ENCODE data around the gene PLOD1. TPM values are rescaled to one million over a fixed set of nuclear protein-coding genes. Genes with fewer than 3 reads are reported as not detected.
"Not testable (repeated sequence)": the region's sequence is repeated elsewhere in the genome, so short reads cannot be mapped to it uniquely, and the experiment has no call there.

The PLOD1 gene
- total RNA-seq, 1 experiment from 2014 or later = 156 TPM

DNA sequence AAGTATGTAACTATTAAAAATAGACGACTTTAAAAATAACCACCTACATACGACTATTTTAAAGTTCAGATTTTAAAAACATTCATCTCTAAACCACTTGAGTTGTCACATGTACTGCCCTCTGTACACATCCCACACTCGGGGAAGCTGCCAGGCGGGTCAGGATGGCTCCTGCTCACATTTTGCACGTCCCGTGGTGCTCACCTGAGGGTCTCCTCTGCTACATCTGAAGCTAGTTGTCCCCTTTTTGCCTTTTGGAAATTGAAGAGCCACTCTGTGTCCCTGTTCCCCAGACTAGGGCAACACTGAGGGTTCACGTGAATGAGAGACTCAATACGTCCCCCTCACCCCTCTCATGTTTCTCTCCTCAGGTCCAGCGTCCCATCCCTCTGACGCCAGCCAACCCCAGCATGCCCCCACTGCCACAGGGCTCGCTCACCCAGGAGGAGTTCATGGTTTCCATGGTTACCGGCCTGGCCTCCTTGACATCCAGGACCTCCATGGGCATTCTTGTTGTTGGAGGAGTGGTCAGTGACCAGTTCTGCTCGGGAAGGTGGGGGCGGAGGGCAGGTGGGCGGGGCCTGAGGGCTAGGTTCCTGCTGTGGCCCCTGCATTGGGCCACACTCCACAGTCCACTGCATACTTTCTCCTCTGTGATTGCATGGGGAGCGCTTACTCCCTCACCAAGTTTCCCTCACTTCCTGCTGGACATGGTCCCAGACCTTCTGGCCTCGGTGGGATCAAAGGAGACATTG lies 71.8 kb downstream of the PLOD1 start:
- H3K27me3 ChIP-seq (ENCODE audit: control insufficient read depth, insufficient read depth, low read length) = no peaks in the 10 kb centered on the region
- peaks cover 25% of the 10 kb centered on the region for H3K36me3 ChIP-seq (ENCODE audit: control insufficient read depth, insufficient read depth, low read length)
- TF ChIP-seq TCF7L2 (IDR thresholded peaks at IDR 0.05; ENCODE audit: low read depth, low read length) = no peak
- TF ChIP-seq SIN3A (IDR thresholded peaks at IDR 0.05; ENCODE audit: borderline replicate concordance, insufficient read depth, low read depth, low read length) = no peak
- TF ChIP-seq, protein P1, sequence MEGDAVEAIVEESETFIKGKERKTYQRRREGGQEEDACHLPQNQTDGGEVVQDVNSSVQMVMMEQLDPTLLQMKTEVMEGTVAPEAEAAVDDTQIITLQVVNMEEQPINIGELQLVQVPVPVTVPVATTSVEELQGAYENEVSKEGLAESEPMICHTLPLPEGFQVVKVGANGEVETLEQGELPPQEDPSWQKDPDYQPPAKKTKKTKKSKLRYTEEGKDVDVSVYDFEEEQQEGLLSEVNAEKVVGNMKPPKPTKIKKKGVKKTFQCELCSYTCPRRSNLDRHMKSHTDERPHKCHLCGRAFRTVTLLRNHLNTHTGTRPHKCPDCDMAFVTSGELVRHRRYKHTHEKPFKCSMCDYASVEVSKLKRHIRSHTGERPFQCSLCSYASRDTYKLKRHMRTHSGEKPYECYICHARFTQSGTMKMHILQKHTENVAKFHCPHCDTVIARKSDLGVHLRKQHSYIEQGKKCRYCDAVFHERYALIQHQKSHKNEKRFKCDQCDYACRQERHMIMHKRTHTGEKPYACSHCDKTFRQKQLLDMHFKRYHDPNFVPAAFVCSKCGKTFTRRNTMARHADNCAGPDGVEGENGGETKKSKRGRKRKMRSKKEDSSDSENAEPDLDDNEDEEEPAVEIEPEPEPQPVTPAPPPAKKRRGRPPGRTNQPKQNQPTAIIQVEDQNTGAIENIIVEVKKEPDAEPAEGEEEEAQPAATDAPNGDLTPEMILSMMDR (IDR thresholded peaks at IDR 0.05) = no peak
- TF ChIP-seq, protein P2, sequence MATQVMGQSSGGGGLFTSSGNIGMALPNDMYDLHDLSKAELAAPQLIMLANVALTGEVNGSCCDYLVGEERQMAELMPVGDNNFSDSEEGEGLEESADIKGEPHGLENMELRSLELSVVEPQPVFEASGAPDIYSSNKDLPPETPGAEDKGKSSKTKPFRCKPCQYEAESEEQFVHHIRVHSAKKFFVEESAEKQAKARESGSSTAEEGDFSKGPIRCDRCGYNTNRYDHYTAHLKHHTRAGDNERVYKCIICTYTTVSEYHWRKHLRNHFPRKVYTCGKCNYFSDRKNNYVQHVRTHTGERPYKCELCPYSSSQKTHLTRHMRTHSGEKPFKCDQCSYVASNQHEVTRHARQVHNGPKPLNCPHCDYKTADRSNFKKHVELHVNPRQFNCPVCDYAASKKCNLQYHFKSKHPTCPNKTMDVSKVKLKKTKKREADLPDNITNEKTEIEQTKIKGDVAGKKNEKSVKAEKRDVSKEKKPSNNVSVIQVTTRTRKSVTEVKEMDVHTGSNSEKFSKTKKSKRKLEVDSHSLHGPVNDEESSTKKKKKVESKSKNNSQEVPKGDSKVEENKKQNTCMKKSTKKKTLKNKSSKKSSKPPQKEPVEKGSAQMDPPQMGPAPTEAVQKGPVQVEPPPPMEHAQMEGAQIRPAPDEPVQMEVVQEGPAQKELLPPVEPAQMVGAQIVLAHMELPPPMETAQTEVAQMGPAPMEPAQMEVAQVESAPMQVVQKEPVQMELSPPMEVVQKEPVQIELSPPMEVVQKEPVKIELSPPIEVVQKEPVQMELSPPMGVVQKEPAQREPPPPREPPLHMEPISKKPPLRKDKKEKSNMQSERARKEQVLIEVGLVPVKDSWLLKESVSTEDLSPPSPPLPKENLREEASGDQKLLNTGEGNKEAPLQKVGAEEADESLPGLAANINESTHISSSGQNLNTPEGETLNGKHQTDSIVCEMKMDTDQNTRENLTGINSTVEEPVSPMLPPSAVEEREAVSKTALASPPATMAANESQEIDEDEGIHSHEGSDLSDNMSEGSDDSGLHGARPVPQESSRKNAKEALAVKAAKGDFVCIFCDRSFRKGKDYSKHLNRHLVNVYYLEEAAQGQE (IDR thresholded peaks at IDR 0.05; ENCODE audit: insufficient read depth in 1 of 2, low read depth in 2 of 2, low read length in 1 of 2) = no peak
- no peak for TF ChIP-seq POLR2AphosphoS5 (IDR thresholded peaks at IDR 0.05; ENCODE audit: low read depth, low read length)
- ChIA-PET CTCF (no interaction called here), POLR2A (no interaction called here)
- no peak for DNase-seq (ENCODE audit: low read depth, low spot score)
- H3K4me1 ChIP-seq (ENCODE audit: control insufficient read depth, insufficient read depth, low read length) = 0 out of 2 replicates have a peak, but pooled peaks cover 2% of the 10 kb centered on the region
- in situ Hi-C loops (cut with HindIII; ENCODE audit: low pct_unique_long_range_greater_than_20kb, low sequenced_read_pairs) = no loop called here
- intact Hi-C loops (cut with micrococcal nuclease; ENCODE audit: unreplicated experiment) = no loop called here
- H3K9me3 ChIP-seq (ENCODE audit: control insufficient read depth, insufficient read depth, low read depth, low read length) = no peaks in the 10 kb centered on the region
- no TSS peak for BruUV-seq (replicated peaks)
- no peak for ATAC-seq
- H3K27ac ChIP-seq (ENCODE audit: low read length) = no peak overlapping the region
- H3K4me3 ChIP-seq (ENCODE audit: low read depth in 2 of 2, low read length in 2 of 2) = no peak overlapping the region

DNA sequence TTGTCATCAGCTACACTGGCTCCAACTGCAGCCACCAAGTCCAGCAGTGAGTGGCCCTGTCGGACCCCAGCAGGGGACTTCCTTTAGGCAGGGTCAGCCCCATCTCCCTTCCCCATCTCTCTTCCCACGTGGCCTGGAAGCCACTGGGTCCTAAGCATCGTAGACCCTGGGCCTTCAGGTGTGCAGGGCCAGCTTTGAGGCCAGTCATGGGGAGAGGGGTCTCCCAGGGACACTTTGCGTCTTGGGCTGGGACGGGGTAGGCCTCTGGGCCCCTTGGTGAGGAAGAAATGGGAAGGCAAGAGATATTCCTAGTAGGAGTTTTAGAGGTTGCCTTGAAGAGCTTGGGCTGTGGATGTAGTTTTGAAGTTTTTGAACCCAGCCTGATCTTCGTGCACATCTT lies 72.7 kb downstream of the PLOD1 start:
- ATAC-seq = no peak
- H3K4me3 ChIP-seq (ENCODE audit: low read depth in 2 of 2, low read length in 2 of 2) = no peak overlapping the region
- intact Hi-C loops (cut with micrococcal nuclease; ENCODE audit: unreplicated experiment) = no loop called here

DNA sequence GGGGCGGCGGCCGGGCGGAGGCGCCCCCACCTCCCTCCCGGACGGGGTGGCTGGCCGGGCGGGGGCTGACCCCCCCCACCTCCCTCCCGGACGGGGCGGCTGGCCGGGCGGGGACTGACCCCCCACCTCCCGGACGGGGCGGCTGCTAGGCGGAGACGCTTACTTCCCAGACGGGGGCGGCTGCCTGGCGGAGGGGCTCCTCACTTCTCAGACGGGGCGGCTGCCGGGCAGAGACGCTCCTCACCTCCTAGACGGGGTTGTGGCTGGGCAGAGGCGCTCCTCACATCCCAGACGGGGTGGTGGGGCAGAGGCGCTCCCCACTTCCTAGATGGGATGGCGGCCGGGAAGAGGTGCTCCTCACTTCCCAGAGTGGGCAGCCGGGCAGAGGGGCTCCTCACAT lies 73.8 kb downstream of the PLOD1 start:
- in situ Hi-C loops (cut with HindIII; ENCODE audit: low pct_unique_long_range_greater_than_20kb, low sequenced_read_pairs) = not testable (repeated sequence)
- peaks cover 20% of the 10 kb centered on the region for H3K36me3 ChIP-seq (ENCODE audit: control insufficient read depth, insufficient read depth, low read length)

More for the DNA sequence above, 72.7 kb downstream of the PLOD1 start:
- Histone ChIP-seq H3K27ac (ENCODE audit: low read length) (no peak overlapping the region), H3K27me3 (ENCODE audit: control insufficient read depth, insufficient read depth, low read length) (no peaks in the 10 kb centered on the region), H3K36me3 (ENCODE audit: control insufficient read depth, insufficient read depth, low read length) (peaks cover 25% of the 10 kb centered on the region), H3K9me3 (ENCODE audit: control insufficient read depth, insufficient read depth, low read depth, low read length) (no peaks in the 10 kb centered on the region), H3K4me1 (ENCODE audit: control insufficient read depth, insufficient read depth, low read length) (no peaks in the 10 kb centered on the region)
- in situ Hi-C loops (cut with HindIII; ENCODE audit: low pct_unique_long_range_greater_than_20kb, low sequenced_read_pairs) = no loop called here
- POLR2A ChIA-PET = no interaction called here
- no TSS peak for BruUV-seq (replicated peaks)
- TF ChIP-seq TCF7L2 (IDR thresholded peaks at IDR 0.05; ENCODE audit: low read depth, low read length) (no peak), SIN3A (IDR thresholded peaks at IDR 0.05; ENCODE audit: borderline replicate concordance, insufficient read depth, low read depth, low read length) (no peak), POLR2AphosphoS5 (IDR thresholded peaks at IDR 0.05; ENCODE audit: low read depth, low read length) (no peak)
- TF ChIP-seq, protein P1 (IDR thresholded peaks at IDR 0.05) = no peak
- TF ChIP-seq, protein P2 (IDR thresholded peaks at IDR 0.05; ENCODE audit: insufficient read depth in 1 of 2, low read depth in 2 of 2, low read length in 1 of 2) = no peak
- no peak for DNase-seq (ENCODE audit: low read depth, low spot score)
- CTCF ChIA-PET = no interaction called here

More for the DNA sequence above, 73.8 kb downstream of the PLOD1 start:
- DNase-seq (ENCODE audit: low read depth, low spot score); H3K4me1 ChIP-seq (ENCODE audit: control insufficient read depth, insufficient read depth, low read length); H3K27me3 ChIP-seq (ENCODE audit: control insufficient read depth, insufficient read depth, low read length); BruUV-seq (replicated peaks); ATAC-seq; POLR2A ChIA-PET; H3K27ac ChIP-seq (ENCODE audit: low read length); CTCF ChIA-PET; H3K9me3 ChIP-seq (ENCODE audit: control insufficient read depth, insufficient read depth, low read depth, low read length); intact Hi-C loops (cut with micrococcal nuclease; ENCODE audit: unreplicated experiment); H3K4me3 ChIP-seq (ENCODE audit: low read depth in 2 of 2, low read length in 2 of 2): not testable (repeated sequence)

All from Panc1 (cell line).